ENCODE data around the gene ELOB.

Gene ELOB

DNA sequence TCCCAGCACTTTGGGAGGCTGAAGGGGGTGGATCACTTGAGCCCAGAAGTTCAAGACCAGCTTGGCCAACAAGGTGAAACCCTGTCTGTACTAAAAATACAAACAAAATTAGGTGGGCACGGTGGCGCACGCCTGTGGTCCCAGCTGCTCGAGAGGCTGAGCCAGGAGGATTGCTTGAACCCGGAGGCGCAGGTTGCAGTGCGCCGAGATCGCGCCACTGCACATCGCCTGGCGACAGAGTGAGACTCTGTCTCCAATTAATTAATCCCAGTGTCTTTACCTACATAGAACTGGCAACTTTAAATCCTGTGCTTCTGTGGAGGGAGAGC is 1.5 kb upstream of the ELOB start:
- TF ChIP-seq, protein P1, sequence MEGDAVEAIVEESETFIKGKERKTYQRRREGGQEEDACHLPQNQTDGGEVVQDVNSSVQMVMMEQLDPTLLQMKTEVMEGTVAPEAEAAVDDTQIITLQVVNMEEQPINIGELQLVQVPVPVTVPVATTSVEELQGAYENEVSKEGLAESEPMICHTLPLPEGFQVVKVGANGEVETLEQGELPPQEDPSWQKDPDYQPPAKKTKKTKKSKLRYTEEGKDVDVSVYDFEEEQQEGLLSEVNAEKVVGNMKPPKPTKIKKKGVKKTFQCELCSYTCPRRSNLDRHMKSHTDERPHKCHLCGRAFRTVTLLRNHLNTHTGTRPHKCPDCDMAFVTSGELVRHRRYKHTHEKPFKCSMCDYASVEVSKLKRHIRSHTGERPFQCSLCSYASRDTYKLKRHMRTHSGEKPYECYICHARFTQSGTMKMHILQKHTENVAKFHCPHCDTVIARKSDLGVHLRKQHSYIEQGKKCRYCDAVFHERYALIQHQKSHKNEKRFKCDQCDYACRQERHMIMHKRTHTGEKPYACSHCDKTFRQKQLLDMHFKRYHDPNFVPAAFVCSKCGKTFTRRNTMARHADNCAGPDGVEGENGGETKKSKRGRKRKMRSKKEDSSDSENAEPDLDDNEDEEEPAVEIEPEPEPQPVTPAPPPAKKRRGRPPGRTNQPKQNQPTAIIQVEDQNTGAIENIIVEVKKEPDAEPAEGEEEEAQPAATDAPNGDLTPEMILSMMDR (IDR thresholded peaks at IDR 0.05) = no peak

DNA sequence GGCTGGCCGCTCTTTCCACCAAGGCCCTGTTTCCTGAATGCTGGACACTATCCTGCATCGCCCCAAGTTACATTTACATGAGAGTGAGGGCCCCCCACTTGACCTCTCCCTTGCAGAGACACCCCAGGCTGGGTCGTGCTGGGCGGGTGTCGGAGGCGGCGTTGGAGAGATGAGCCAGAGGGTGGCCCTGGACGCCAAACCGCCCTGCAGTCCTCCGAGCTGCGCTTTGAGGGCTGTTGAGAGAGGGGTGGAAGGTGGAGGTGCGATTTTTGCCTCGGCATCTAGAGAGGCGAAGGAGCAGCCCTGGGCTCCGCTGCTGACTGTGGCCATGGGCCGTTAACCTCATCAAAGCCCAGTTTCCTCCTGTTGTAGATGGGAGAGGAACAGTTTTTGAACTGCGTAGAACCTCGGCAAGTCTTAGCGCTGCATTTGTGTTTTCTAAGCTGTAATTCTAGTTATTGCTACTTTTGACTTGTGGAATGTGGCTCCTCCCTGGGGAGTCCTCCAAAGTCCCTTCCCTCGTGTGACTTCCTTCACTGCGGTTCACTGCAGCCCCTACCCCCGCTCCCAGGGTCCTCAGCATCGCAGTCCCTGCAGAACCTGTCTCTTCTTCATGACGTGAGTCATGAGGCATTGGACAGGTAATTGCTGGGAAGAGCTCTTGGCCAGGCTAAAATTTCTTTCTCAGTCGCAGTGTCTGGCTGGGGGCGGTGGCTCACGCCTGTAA is 986 bp upstream of the ELOB start:
- TF ChIP-seq, protein P1 (IDR thresholded peaks at IDR 0.05) = no peak

- TF ChIP-seq, protein P1 (IDR thresholded peaks at IDR 0.05) = no peak
These were observed 460 bp downstream of the ELOB start for GRCh38 chr16:2776500-2777139.

GRCh38 chr16:2775765-2776499 is 1.1 kb downstream of the ELOB start:
- TF ChIP-seq, protein P1 (IDR thresholded peaks at IDR 0.05) = no peak

DNA sequence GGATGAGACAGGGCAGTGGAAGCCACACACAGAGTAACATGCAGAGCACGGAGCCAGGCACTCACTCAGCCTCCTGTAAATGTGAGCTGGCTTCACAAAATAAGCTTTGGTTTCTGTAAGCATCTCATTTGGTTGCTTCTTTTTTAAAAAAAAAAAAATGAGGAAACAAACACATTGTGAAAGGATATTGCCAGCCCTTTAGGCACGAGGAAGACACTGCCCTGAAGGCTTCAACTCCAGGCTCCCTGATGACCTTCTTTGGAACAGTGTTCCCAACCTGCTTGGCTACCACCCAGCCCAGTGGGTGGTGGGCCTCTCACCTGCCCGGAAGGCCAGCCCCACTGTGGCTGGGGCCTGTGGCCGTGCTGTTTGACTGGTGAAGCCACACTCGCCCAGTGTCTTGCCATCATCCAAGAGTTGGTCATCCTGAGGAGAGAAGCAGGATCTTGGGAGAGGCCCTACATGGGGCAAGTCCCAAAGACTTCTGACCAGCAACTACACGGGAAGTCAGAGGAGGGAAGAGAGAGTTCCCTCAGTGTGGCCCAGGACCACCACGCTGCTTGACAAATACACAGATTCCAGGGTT is 1.9 kb downstream of the ELOB start:
- TF ChIP-seq, protein P1 (IDR thresholded peaks at IDR 0.05) = no peak

DNA sequence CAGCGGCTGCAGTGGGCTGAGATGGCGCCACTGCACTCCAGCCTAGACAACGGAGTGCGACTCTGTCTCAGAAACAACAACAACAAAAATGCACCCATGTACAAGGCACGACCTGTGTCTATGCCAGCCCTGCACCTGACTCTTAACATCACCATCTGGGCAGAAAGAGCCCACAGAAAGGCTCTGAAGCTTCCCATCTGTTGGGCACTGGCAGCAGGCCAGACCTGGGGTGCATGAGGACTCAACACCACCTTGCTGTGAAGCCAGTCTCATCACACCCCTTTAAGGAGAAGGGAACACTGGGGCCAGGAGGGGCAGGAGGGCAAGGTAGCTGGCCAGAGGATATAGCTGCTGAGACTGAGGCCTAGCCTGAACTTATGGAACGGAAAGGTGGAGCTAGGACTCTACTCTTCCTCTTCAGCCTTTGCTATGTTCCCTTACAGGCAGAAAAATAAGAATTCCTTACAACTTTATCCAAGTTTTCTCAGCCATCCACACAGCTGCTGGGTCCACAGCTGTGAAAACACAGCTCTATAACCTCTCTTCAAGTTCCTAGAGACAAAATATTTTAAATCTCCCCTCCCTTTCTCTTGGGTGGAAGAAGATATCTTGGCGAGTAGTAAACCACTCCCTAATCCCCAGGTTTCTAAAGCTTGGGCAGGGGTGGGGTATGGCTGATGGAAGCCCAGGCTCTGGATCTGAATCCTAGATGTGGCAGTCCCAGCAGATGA is 2.8 kb downstream of the ELOB start:
- TF ChIP-seq, protein P1 (IDR thresholded peaks at IDR 0.05) = no peak
